Bronchial epithelial cell (primary cell): ENCODE results near the gene PHF14. TPM values are rescaled to one million over a fixed set of nuclear protein-coding genes. Genes with fewer than 3 reads are reported as not detected.

ENCODE experiments used
- DNase-seq: peaks from one replicate; pipeline ENCODE4 v3.0.0-alpha.2; 2010; ENCODE audit warnings: low read depth
- FAIRE-seq: peaks from 2 replicates; lab custom pipeline; 2011; peaks lifted over from hg19 to GRCh38; lab: Jason Lieb, UNC
- H3K27me3 ChIP-seq: 2 replicates; pipeline ENCODE4 v1.5.1; 2011; ENCODE audit warnings: low read length; ENCODE audit not compliant: control insufficient read depth, insufficient read depth
- H3K36me3 ChIP-seq: 2 replicates; pipeline ENCODE4 v1.5.1; 2011; ENCODE audit warnings: low read length; ENCODE audit not compliant: control insufficient read depth, insufficient read depth
- H3K4me3 ChIP-seq: 2 replicates; pipeline ENCODE4 v1.5.1; 2011; ENCODE audit warnings: mild to moderate bottlenecking, low read depth, low read length, control low read depth
- total RNA-seq: library from RNA; depleted of rRNA; stranded (reverse); fragments of >200 nt; gene quantifications from 2 replicates; pipeline ENCODE4 v1.2.1, GENCODE V29; 2014
- TF ChIP-seq, protein P1 (sequence below): IDR thresholded peaks from 2 replicates; pipeline ENCODE4 v1.5.1; 2011; ENCODE audit warnings: mild to moderate bottlenecking, moderate library complexity, low read length, control low read depth, inconsistent platforms; ENCODE audit not compliant: insufficient read depth, severe bottlenecking

Gene PHF14
- total RNA-seq, 1 donor from 2014 or later = 17.4 TPM

DNA sequence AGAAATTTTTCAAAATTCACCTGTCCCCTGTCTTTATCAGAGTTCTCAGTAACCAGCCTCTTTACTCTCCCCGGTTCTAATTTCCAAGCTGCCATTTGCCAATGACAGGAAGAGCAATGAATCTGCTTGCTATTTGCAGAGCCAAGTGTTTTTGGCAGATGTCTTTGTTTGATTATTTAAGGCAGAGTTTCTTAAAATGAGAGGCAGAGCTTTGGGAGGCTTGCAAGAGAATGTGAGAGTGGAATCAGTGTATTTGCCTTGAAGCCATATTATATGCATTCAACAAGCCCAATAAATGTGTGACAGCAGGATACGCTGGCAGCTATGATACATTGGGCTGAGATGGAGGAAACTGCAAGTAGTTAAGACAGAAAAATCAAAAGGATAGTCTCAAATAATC is 196.5 kb downstream of the PHF14 start:
- TF ChIP-seq, protein P1, sequence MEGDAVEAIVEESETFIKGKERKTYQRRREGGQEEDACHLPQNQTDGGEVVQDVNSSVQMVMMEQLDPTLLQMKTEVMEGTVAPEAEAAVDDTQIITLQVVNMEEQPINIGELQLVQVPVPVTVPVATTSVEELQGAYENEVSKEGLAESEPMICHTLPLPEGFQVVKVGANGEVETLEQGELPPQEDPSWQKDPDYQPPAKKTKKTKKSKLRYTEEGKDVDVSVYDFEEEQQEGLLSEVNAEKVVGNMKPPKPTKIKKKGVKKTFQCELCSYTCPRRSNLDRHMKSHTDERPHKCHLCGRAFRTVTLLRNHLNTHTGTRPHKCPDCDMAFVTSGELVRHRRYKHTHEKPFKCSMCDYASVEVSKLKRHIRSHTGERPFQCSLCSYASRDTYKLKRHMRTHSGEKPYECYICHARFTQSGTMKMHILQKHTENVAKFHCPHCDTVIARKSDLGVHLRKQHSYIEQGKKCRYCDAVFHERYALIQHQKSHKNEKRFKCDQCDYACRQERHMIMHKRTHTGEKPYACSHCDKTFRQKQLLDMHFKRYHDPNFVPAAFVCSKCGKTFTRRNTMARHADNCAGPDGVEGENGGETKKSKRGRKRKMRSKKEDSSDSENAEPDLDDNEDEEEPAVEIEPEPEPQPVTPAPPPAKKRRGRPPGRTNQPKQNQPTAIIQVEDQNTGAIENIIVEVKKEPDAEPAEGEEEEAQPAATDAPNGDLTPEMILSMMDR = no peak
- Histone ChIP-seq H3K36me3 (no peaks in the 10 kb centered on the region), H3K27me3 (no peaks in the 10 kb centered on the region), H3K4me3 (no peak overlapping the region)
- no peak for FAIRE-seq
- DNase-seq = no peak

DNA sequence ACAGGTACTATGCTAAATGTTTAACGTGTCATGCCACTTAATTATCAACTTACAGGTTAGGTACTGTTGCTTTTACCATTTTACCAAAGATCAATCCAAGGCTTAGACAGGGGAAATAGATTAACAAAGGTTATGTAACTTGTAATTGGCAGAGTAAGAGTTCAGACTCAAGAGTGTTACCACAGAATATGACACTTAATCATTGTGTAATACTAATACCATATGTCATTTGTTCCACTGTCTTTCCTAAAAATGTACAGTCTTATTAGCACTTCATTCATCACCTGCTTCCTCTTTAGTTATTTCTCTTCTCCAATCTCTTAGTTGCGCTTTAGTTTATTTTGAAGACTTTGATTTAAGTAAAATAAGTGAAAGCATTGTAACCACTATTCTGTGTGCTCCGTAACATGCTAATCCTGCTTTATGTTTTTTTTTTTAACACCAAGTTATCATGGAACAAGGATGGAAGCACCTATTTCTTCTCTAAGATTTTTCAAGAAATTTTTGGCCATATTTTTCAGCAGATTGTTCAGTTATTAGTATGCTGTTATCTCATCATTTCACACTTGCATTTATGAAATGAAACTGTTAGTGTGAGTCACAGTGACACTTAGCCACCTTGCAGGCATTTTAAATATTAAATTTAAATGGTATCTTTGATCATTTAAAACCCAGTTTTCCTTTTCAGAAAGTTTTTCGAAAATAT is 197.3 kb downstream of the PHF14 start:
- TF ChIP-seq, protein P1 = no peak
- Histone ChIP-seq H3K36me3 (no peaks in the 10 kb centered on the region), H3K27me3 (no peaks in the 10 kb centered on the region), H3K4me3 (no peak overlapping the region)
- no peak for DNase-seq
- FAIRE-seq = no peak

DNA sequence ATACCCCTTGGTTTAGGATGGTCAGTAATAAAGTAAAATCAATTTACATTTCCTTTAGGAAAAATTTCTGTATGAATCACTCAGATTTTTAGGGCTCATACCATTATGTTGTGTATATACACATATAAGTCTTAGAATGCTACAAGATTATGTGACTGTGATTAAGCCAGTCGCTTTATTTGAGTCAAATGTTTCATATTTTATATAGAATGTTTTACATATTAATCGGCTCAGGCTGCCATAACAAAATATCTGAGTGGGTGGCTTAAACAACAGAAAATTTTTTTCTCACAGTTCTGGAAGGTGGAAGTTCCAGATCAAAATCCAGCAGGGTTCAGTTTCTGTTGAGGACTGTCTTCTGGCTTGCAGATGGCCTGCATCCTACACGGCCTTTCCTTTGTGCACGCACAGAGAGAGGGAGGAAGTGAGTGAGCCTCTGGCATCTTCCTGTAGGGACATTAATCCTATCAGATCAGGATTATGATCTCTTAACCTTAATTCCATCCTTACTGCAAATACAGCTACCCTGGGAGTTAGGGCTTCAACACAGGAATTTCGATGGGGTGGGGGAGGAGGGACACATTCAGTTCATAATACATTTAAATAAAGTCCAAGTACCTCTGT is 198.0 kb downstream of the PHF14 start:
- Histone ChIP-seq H3K36me3 (no peaks in the 10 kb centered on the region), H3K4me3 (no peak overlapping the region), H3K27me3 (no peaks in the 10 kb centered on the region)
- no peak for FAIRE-seq
- TF ChIP-seq, protein P1 = no peak
- DNase-seq = no peak

GRCh38 chr7:11172835-11173234 is 199.2 kb downstream of the PHF14 start:
- FAIRE-seq (no peak), DNase-seq (no peak)
- H3K27me3 ChIP-seq = no peaks in the 10 kb centered on the region

GRCh38 chr7:11175371-11175770 is 201.7 kb downstream of the PHF14 start:
- FAIRE-seq (no peak), DNase-seq (no peak)
- TF ChIP-seq, protein P1 = no peak
- Histone ChIP-seq H3K4me3 (no peak overlapping the region), H3K36me3 (no peaks in the 10 kb centered on the region), H3K27me3 (no peaks in the 10 kb centered on the region)

More at GRCh38 chr7:11172835-11173234, 199.2 kb downstream of the PHF14 start:
- TF ChIP-seq, protein P1 = no peak
- Histone ChIP-seq H3K36me3 (no peaks in the 10 kb centered on the region), H3K4me3 (no peak overlapping the region)
